Measurements from ENCODE around the gene LIMS1.
"Not testable (repeated sequence)": the region's sequence is repeated elsewhere in the genome, so short reads cannot be mapped to it uniquely, and the experiment has no call there.

LIMS1 gene, protein sequence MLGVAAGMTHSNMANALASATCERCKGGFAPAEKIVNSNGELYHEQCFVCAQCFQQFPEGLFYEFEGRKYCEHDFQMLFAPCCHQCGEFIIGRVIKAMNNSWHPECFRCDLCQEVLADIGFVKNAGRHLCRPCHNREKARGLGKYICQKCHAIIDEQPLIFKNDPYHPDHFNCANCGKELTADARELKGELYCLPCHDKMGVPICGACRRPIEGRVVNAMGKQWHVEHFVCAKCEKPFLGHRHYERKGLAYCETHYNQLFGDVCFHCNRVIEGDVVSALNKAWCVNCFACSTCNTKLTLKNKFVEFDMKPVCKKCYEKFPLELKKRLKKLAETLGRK

DNA sequence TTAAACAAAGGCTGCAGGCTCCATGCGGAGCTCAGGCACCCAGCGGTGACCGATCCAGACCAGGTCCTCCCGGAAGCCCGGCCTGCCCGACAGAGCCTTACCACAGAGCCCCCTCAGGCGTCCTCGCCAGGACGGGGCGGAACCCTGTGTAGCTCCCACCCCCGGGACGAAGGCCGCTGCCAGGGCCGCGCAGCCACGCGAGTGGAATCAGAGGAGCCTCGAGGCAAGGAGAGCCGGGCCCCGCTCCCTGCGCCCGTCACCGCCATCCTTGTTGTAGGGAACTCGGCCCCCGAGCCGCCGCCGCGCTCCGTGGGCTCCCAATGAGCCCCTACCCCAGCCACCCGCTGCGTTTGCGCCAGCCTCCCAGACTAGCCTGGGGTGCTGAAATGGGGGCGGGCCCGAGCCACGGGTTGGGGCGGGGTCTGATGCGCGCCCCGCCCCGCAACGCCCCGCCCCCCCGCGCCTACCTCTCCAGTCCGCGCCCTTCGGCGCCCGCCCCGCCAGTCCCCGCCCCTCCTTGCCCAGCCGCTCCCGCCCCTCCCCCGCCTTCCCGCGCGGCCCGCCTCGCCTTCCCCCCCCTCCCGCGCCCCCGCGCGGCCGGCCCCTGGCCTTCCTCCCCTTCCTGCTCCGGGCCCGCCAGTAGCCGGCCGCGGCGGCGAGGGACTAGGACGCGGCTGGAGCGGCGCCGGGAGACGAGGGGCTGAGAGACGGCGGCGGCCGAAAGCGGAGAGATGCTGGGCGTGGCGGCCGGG lies at the start of gene LIMS1:
TSS of gene LIMS1 (plus strand) at position 639 of the 752 bp plus-strand sequence. CDS start at position 732, 93 bp downstream.
- Histone ChIP-seq H3K9ac (ENCODE audit: low read length) (peak within 1 kb of the TSS; percentile 67), H3K4me1 (ENCODE audit: insufficient read depth, low read length) (peaks cover 23% of the 10 kb centered on the region), H3K36me3 (ENCODE audit: insufficient read depth, low read length) (no peaks in the 10 kb centered on the region), H3K9me3 (ENCODE audit: low read length) (no peaks in the 10 kb centered on the region), H3K27me3 (ENCODE audit: control insufficient read depth in 1 of 2, insufficient read depth in 2 of 2, low read length in 2 of 2) (no peaks in the 10 kb centered on the region), H3K4me3 (ENCODE audit: low read depth in 1 of 2, low read length in 2 of 2) (peak within 1 kb of the TSS; percentile 89 to 92), H3K27ac (ENCODE audit: low read depth, low read length) (peak within 1 kb of the TSS; percentile 90)

- H3K4me3 ChIP-seq (ENCODE audit: low read depth in 1 of 2, low read length in 2 of 2): no peak overlapping the region
- H3K27ac ChIP-seq (ENCODE audit: low read depth, low read length): no peak overlapping the region
- no peaks in the 10 kb centered on the region for H3K9me3 ChIP-seq (ENCODE audit: low read length)
- H3K4me1 ChIP-seq (ENCODE audit: insufficient read depth, low read length): no peaks in the 10 kb centered on the region
- peaks cover 36% of the 10 kb centered on the region for H3K36me3 ChIP-seq (ENCODE audit: insufficient read depth, low read length)
- no peaks in the 10 kb centered on the region for H3K27me3 ChIP-seq (ENCODE audit: control insufficient read depth in 1 of 2, insufficient read depth in 2 of 2, low read length in 2 of 2)
- no peak overlapping the region for H3K9ac ChIP-seq (ENCODE audit: low read length)
Measured at GRCh38 chr2:108485253-108485652, 49.0 kb upstream of the LIMS1 start.

- Histone ChIP-seq H3K36me3 (ENCODE audit: insufficient read depth, low read length) (peaks cover 25% of the 10 kb centered on the region), H3K27me3 (ENCODE audit: control insufficient read depth in 1 of 2, insufficient read depth in 2 of 2, low read length in 2 of 2) (no peaks in the 10 kb centered on the region), H3K9me3 (ENCODE audit: low read length) (no peaks in the 10 kb centered on the region), H3K27ac (ENCODE audit: low read depth, low read length) (no peak overlapping the region), H3K9ac (ENCODE audit: low read length) (no peak overlapping the region), H3K4me3 (ENCODE audit: low read depth in 1 of 2, low read length in 2 of 2) (no peak overlapping the region), H3K4me1 (ENCODE audit: insufficient read depth, low read length) (no peaks in the 10 kb centered on the region)
Measured at GRCh38 chr2:108490506-108491122, 43.7 kb upstream of the LIMS1 start.

GRCh38 chr2:108491848-108492247 lies 42.4 kb upstream of the LIMS1 start:
- H3K4me3 ChIP-seq (ENCODE audit: low read depth in 1 of 2, low read length in 2 of 2): no peak overlapping the region
- no peaks in the 10 kb centered on the region for H3K4me1 ChIP-seq (ENCODE audit: insufficient read depth, low read length)
- no peaks in the 10 kb centered on the region for H3K9me3 ChIP-seq (ENCODE audit: low read length)
- no peak overlapping the region for H3K9ac ChIP-seq (ENCODE audit: low read length)
- H3K27ac ChIP-seq (ENCODE audit: low read depth, low read length): no peak overlapping the region
- no peaks in the 10 kb centered on the region for H3K27me3 ChIP-seq (ENCODE audit: control insufficient read depth in 1 of 2, insufficient read depth in 2 of 2, low read length in 2 of 2)
- peaks cover 21% of the 10 kb centered on the region for H3K36me3 ChIP-seq (ENCODE audit: insufficient read depth, low read length)

- Histone ChIP-seq H3K9me3 (ENCODE audit: low read length) (no peaks in the 10 kb centered on the region), H3K27me3 (ENCODE audit: control insufficient read depth in 1 of 2, insufficient read depth in 2 of 2, low read length in 2 of 2) (no peaks in the 10 kb centered on the region), H3K4me1 (ENCODE audit: insufficient read depth, low read length) (no peaks in the 10 kb centered on the region), H3K27ac (ENCODE audit: low read depth, low read length) (no peak overlapping the region), H3K9ac (ENCODE audit: low read length) (no peak overlapping the region), H3K36me3 (ENCODE audit: insufficient read depth, low read length) (peaks cover 17% of the 10 kb centered on the region), H3K4me3 (ENCODE audit: low read depth in 1 of 2, low read length in 2 of 2) (no peak overlapping the region)
Measured at GRCh38 chr2:108492364-108492763, 41.9 kb upstream of the LIMS1 start.

DNA sequence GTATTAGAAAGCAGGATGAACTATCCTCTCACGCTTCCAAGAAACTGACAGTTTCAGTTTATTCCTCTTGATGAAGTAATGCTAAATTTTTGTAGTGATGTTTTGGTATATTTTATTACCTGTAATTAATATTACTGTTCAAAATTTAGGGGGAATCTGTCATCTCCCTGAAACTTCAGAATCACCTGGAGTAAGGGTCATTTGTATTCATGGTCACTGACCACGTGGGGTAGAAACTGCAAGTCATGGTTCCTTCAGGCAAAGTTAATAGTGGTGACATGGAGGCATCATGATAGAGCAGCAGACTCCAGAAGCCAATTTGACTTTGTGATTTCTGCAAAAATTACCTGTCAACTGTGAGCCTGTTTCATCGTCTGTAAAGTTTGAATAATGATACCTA lies 38.1 kb upstream of the LIMS1 start:
- not testable (repeated sequence) for H3K4me1 ChIP-seq (ENCODE audit: insufficient read depth, low read length); H3K9me3 ChIP-seq (ENCODE audit: low read length); H3K27ac ChIP-seq (ENCODE audit: low read depth, low read length); H3K9ac ChIP-seq (ENCODE audit: low read length); H3K27me3 ChIP-seq (ENCODE audit: control insufficient read depth in 1 of 2, insufficient read depth in 2 of 2, low read length in 2 of 2); H3K4me3 ChIP-seq (ENCODE audit: low read depth in 1 of 2, low read length in 2 of 2)
- peaks cover 14% of the 10 kb centered on the region for H3K36me3 ChIP-seq (ENCODE audit: insufficient read depth, low read length)

GRCh38 chr2:108507620-108508019 lies 26.6 kb upstream of the LIMS1 start:
- H3K9ac ChIP-seq (ENCODE audit: low read length); H3K4me1 ChIP-seq (ENCODE audit: insufficient read depth, low read length); H3K27me3 ChIP-seq (ENCODE audit: control insufficient read depth in 1 of 2, insufficient read depth in 2 of 2, low read length in 2 of 2); H3K27ac ChIP-seq (ENCODE audit: low read depth, low read length); H3K36me3 ChIP-seq (ENCODE audit: insufficient read depth, low read length); H3K9me3 ChIP-seq (ENCODE audit: low read length); H3K4me3 ChIP-seq (ENCODE audit: low read depth in 1 of 2, low read length in 2 of 2): not testable (repeated sequence)

DNA sequence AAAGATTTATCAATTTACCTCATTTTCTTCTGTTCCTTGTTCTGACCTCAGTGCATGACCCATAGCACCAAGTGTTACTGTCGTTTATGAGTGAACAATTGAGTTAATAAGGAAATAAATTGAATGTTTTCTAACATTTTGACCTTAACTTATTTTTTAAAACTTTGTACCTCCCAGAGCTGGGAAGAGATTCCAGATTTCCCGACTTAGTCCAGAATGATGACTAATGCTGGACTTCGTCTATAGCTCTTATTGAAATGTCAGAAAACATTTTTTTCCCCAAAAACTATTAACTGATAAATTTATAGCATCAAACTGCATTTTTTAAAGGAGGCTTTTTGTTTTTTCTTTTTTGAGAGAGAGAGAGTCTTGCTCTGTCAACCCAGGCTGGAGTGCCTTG lies 21.8 kb upstream of the LIMS1 start:
- H3K9me3 ChIP-seq (ENCODE audit: low read length); H3K27me3 ChIP-seq (ENCODE audit: control insufficient read depth in 1 of 2, insufficient read depth in 2 of 2, low read length in 2 of 2); H3K9ac ChIP-seq (ENCODE audit: low read length); H3K36me3 ChIP-seq (ENCODE audit: insufficient read depth, low read length); H3K27ac ChIP-seq (ENCODE audit: low read depth, low read length); H3K4me1 ChIP-seq (ENCODE audit: insufficient read depth, low read length); H3K4me3 ChIP-seq (ENCODE audit: low read depth in 1 of 2, low read length in 2 of 2): not testable (repeated sequence)

DNA sequence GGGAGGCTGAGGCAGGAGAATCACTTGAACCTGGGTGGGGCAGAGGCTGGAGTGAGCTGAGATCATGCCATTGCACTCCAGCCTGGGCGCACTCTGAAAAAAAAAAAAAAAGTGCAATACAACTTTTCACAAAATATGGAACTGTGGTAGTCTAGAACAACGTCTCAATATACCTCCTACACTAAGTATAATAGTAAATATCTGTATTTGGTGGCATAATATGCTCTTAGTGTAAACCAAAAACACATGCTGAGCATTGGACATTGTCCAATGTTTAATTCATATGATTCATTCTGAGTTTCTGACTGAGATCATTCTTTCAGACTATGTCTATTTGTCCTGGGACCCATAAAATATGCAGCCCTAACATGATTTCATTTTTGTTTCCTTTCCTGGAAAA lies 19.8 kb upstream of the LIMS1 start:
- not testable (repeated sequence) for H3K4me1 ChIP-seq (ENCODE audit: insufficient read depth, low read length); H3K36me3 ChIP-seq (ENCODE audit: insufficient read depth, low read length); H3K9ac ChIP-seq (ENCODE audit: low read length); H3K4me3 ChIP-seq (ENCODE audit: low read depth in 1 of 2, low read length in 2 of 2); H3K9me3 ChIP-seq (ENCODE audit: low read length); H3K27me3 ChIP-seq (ENCODE audit: control insufficient read depth in 1 of 2, insufficient read depth in 2 of 2, low read length in 2 of 2); H3K27ac ChIP-seq (ENCODE audit: low read depth, low read length)

DNA sequence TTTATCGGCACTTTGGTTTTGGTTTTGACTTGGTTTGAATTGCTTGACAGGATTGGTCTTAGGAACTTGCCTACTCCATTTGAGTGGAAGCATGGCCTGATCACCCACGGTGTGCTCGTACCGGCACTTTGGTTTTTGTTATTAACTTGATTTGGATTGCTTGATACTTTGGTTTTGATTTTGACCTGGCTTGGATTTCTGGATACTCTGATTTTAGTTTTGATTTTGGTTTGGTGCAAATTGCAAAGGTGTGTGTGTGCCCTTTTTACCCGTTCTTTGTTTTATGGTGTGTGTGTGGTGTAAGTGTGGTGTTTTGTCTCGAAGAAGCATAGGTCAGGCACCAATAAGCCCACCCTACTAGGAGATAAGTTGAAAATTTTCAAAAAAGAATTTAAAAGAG lies 9.6 kb upstream of the LIMS1 start:
- not testable (repeated sequence) for H3K9me3 ChIP-seq (ENCODE audit: low read length); H3K27me3 ChIP-seq (ENCODE audit: control insufficient read depth in 1 of 2, insufficient read depth in 2 of 2, low read length in 2 of 2); H3K4me1 ChIP-seq (ENCODE audit: insufficient read depth, low read length); H3K36me3 ChIP-seq (ENCODE audit: insufficient read depth, low read length); H3K9ac ChIP-seq (ENCODE audit: low read length); H3K4me3 ChIP-seq (ENCODE audit: low read depth in 1 of 2, low read length in 2 of 2); H3K27ac ChIP-seq (ENCODE audit: low read depth, low read length)

GRCh38 chr2:108525258-108525657 lies 9.0 kb upstream of the LIMS1 start:
- not testable (repeated sequence) for H3K27ac ChIP-seq (ENCODE audit: low read depth, low read length); H3K9me3 ChIP-seq (ENCODE audit: low read length); H3K4me1 ChIP-seq (ENCODE audit: insufficient read depth, low read length); H3K36me3 ChIP-seq (ENCODE audit: insufficient read depth, low read length); H3K27me3 ChIP-seq (ENCODE audit: control insufficient read depth in 1 of 2, insufficient read depth in 2 of 2, low read length in 2 of 2); H3K4me3 ChIP-seq (ENCODE audit: low read depth in 1 of 2, low read length in 2 of 2); H3K9ac ChIP-seq (ENCODE audit: low read length)

Data from muscle layer of colon (tissue), 2 donors.